Stimulated activated CD4-positive, alpha-beta T cell treated with anti-CD3 and anti-CD28 coated beads, Interleukin-4, amount 100 ng/mL, for 24 hours (primary cell): Measurements from ENCODE around the gene VEZF1.

Source experiments
- DNase-seq: peaks from one replicate; pipeline ENCODE4 v3.0.0-alpha.2; 2020

Gene VEZF1

DNA sequence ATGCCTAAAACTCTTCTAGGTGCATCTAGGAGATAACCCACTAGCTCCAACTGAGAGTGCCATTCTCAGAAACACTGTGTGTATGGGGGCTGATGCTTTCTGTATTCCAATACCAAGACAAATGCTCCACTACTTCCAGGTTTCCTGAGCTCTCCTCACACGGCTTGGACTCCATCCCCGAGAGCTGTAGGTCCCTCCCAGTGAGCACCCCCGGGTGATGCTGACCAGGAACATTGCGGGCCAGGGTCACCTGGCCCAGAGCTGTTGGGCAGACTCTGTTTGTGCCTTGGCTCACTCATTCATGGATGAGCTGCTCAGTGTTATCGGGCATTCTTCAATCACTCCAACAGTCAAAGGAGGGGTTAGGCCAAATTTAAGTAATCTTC, 39.9 kb downstream of the VEZF1 start:
- DNase-seq: no peak

DNA sequence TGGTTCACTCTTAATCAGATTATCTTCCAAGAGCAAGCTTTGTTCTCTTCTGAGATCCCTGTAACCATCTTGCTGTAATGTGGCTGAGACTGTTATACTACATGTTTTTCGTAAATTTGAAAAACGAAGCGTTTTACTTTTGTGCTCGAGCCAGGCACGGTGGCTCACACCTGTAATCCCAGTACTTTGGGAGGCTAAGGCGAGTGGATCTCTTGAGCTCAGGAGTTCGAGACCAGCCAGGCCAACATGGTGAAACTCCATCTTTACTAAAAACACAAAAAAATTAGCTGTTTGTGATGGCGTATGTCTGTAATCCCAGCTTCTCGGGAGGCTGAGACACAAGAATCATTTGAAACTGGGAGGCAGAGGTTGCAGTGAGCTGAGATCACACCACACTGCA, 40.7 kb downstream of the VEZF1 start:
- DNase-seq: no peak

DNA sequence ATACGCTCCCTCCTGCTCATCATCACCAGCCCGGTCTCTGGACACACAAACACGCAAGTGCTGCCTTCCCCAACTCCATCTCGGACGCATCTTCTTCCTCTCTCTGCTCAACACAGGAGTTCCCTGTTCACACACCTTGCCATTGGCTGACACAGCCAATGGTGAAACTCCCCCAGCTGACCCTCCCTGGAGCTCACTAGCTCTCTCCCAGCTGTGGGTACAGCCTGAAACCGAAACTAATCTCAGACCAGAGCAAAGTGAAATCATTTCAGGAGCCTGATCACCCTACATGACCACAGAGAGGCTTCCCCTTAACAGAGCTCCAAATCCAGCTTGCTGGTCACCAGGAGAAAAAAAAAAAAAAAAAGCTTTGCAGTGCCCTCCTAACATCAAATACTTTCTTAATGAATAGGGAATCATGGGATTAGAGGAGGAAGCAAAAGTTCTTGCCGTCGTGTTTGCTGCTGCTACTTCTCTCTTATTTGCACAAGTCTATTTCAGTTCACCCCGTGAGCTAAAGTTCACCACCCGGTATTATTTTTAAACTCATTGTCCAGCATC, 41.2 kb downstream of the VEZF1 start:
- no peak for DNase-seq

DNA sequence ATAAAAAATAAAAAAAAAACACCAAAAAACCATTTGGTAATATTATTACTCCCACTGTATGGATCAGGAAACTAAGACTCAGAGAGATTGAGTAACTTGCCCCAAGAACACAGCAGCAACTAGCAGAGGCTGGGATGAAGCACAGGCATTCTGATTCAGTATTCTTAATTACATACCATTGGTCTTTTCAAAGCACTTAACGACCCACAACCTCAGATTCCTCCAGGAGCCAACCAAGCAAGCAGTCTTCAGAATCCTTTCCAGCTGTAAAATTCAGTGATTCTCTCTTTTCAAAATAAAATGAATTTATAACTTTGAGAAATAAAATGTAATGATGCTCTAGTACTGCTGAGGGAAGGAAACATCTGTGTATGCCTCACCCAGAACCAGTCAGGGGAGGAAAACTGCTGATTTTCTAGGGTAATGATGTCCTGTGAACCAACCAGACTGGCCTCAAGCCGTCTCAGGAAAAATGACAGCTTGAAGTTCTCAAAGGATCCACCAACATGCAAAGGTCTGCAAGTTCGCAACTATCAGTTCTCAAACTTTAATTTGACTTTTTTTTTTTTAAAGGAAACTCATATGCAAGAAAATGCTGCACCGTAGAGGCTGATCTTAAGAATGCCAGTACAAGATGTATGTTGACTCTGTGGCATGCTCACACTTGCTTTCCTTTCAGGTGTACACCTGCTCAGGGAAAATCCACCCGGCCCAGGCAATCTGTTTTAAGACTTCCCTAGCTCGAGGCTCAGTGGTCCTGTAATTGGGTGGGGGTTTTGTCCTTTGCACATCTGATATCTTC, 41.9 kb downstream of the VEZF1 start:
- no peak for DNase-seq

DNA sequence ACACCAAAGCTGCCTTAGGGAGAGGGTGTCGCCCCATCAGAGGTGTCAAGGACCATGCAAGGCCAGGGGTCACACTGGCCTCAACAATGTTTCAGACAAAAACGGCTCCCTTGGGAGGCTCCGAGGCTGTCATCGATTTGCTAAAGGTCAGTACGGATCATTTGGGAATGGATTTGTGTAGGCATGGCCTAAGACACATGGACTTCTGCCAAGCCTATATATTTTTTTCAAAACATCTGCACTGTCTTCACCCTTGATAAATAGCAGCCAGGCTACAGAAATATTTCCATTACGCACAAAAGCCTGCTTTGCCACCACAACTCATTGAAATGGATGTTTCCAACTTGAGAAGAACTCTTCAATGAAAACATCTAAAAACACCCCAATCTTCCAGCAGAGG, 43.1 kb downstream of the VEZF1 start:
- DNase-seq: no peak

DNA sequence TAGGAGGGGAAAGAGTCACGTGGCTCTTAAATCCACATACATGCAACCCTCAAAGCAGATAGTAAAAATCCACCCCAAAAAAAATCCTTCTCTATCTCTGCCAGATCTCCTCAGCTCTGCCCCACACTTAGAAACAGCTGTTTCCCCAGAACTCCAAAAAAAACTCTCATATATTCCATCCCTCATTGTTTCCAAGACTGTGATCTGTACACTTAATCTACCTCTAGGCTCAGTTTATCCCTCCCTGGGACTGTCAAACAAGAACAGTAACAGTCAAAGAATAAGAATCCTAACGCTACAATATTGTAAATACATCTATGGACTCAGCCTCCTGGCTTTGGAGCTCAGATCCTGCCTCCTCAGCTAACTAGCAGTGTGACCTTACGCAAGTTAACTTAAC, 44.4 kb downstream of the VEZF1 start:
- DNase-seq: no peak

DNA sequence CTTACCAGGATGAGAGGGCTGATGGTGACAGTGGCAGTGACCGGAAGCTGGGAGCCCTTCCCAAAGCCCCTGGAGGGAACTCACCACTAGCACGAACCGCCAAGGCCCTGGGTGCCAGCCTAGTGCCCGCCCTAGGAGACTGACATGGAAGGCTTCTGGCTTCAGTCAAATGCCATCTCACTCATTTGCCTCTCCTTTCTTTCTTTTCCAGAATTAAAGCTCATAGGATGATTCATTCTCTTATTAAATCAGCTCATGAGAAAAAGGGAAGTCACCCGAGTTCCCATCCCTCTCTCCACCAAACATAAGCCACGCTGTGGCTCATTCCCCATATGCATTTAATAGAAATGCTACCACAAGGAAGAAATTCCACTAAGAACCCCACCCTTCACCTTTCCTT, 44.9 kb downstream of the VEZF1 start:
- DNase-seq: no peak

DNA sequence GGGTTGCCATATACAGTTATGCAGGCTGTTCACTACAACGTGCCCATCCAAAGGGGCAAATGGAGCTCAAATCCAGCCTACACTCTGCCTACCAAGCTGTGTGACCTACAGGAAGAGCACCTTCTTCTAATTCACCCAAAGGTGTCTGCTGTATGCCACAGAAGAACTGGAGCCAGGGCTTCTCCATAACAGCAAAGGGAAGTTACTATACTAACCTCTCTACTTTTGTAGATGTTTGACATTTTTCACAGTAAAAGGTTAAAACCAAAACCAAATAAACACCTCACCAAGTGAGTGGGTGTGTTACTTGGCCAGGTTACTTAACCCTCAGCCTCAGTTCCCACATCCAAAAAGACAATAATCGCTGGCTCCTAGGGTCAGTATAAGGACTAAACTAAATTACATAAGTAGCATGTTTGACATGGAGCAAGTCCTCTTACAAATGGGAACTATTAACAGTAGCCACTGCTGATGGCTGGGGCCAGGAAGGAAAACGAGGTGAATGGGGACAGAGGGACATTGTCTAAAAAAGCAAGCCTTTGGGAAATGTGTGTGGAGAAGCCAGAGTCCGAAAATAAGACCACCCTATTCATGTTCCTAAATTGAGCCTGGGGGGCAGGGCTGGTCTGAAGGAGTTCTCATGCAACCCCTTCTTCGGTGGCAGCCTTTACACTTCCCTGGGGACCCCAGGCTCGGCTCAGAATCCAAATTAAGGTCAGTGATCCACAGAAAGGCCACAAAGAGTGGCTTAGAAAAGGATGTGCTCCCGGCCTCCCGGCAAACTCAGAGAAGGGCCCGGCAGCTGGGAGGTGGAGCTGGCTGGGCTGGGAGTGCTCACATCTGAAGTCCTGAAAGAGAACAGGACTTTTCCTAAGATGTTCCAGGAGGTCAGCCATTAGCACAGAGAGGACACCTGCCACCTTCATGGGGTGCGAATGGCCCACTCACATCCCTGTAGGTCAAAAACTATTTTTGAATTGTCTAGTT, 46.4 kb downstream of the VEZF1 start:
- no peak for DNase-seq

DNA sequence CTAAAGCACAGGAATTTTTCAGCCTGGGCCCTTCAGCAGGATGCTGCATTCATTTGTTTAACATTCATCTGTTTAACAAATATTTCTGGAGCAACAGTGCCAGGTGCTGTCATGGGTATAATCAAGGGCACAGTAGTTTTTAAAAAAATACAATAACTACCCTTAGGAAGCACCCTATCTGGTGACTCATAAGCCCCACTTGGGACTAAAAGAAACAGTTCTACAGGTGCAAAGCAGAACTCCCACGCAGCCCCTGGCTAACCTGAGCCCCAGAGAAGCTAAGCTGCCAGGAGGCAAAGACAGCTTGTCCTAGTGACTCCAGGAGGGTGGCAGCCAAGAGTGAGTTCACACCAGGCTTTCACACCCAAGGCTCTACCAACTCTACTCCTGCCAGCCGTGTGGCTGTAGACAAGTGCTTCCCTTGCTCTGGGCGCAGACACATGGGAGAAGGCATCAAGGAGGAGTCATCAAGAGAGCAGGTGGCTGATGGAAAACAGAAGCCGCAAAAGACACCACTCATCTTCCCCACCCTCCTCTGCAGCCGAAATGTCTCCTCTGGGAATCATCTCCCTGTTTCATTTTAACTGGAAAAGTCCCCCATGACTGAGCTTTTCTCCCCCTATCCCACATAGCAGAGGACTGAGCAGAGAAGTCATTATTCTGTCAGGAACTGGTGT, 47.3 kb downstream of the VEZF1 start:
- DNase-seq: peak; percentile 28

DNA sequence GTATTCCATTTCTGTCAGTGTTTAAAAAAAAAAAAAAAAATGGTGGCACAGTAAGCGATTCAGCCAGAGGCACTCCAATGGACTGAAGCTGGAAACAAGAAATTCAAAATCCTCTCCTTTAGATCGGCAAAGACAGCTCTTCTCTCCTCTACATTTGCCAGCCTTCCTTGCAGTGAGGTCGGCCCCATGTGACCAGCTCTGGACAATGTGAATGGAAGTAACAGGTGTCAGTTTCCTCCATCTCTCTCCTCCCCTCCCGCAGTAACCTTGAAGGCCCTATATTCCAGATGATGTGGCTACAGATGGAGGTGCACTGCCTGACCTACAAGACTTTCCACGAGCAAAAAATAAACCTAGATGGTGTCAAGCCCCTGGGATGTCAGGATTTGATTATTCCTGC, 47.8 kb downstream of the VEZF1 start:
- DNase-seq: no peak

DNA sequence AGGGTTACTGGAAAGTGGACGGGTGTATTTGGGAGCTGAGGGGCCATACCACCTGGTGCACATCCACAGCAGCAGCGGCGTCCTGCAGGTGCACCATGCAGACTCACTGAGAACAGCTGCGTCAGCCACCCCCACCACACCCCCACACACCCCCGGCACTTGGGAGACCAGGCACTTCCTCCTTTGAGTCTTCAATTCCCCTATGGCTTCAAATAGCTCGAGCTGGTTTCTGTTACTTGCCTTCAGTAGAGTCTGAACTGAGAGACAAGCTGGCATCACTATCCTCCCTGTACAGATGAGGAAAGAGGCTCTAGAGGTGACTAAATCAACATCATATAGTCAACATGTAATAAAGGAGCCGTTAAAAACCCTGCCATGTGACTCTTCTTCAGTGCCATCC, 48.3 kb downstream of the VEZF1 start:
- no peak for DNase-seq

DNA sequence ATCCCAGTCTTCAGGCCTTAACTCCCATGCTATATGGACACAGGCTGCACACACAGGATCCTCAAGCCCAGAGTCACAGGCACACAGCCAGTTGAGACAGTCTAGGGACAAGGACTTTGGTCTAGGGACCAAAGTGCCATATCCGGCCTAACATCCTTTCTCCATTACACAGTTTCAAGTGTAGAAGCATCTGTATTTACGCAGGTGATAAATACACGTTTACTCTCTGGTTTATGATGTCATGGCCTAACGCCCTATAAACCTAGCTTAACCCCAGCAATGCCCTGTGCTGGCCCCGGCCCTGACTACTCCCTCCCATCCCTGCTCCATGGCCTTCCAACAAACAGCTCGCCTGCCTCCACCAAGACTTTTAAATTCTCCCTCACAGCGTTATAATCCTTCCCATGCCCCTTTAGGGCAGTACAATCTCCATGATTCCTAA, 50.0 kb downstream of the VEZF1 start:
- no peak for DNase-seq

DNA sequence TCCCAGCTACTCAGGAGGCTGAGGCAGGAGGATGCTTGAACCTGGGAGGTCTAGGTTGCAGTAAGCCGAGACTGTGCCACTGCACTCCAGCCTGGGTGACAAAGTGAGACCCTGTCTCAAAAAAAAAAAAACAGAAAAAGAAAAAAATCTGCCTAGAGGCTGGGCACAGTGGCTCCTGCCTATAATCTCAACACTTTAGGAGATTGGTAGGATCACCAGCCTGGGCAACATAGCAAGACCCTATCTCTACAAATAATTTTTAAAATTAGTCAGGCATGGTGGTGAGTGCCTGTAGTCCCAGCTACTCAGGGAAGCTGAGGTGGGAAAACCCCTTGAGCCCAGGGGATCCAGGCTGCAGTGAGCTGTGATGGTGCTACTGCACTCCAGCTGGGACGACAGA, 50.6 kb downstream of the VEZF1 start:
- no peak for DNase-seq

DNA sequence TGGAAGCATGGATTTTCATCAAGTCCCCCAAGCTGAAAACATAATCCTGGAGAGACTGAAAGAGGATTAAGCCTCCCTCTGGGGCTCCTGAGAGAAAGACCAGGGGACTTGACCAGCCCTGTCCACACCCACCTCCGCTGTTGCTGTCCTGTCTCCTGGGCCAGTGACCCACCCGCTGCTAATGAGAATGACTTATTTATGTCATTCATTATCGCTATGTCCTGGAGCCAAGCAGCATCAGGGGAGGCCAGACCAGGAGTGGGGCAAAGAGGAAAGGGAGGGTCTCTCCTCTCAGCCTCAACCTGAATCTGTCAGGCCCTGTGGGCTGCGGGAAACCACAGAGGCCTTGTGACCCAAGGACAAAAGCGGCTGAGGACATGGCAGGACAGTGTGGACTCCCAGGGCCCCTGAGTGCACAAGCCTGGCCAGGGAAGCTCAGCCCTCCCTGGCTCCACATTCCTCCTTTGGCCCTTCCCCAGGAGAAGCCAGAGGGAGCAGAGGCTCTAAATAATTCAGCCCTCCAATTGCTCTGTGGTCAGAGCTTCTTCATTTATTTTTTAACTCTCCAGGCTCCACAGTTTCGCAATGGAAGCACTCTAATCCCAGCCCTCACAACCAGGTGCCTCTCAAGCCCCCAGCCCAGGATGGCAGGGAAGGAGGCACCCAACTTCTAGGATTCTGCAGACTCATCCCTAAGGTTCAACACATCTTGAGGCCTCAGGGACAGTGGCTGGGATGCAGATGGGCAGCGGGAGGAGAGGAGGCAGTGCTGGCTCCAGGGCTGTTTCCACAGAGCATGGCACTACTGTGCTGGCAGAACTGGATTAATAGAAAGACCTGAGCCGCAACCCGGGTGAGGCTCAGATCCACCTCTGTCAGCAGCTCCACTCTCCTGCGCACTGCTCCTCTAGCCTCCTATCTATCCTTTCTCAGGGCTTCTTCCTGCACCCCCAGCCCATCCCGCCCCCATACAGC, 51.9 kb downstream of the VEZF1 start:
- DNase-seq: no peak

DNA sequence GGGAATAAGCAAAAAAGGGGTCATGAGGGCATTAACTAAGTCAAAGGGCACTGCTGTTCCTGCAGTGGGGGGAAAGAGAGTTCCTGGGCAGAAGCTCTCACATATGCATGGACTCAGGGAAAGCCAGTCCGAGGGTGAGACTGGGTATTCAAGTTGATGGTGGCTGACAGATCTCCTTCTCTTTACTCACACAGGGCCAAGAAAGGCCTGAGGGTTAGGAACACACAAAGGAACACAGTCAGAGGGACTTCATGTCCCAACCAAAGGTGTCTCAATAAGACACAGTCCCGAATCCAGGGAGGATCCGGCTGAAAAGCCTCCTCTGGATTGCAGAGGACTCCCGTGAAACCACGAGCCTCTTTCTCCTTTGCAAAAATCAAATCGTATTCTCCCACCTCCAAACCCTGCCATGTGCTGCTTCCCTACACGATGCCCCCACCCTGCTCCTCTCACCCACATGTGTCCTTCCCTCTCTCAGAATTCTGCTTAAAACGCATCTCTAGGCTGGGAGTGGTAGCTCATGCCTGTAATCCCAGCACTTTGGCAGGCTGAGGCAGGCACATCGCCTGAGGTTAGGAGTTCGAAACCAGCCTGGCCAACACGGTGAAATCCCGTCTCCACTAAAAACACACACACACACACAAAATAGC, 56.4 kb downstream of the VEZF1 start:
- DNase-seq: no peak

DNA sequence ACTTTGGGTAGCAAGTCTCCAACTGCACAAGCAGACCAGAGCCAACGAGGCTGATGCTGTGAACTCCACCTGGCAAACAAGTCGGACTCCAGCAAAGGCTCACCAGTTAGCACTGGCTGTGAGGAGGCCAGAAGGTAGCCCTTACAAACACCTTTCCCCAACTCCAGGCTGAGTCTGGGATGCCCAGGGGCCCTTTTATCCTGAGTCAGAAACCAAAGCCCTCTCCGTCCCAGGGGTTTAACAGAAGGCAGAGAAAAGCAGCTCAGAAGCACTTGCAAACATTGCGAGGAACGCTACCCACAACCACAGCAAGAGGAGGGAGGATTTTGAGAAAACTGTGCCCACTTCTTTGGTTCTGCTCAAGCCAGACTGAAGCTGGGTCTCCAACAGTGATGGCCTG, 57.8 kb downstream of the VEZF1 start:
- no peak for DNase-seq

DNA sequence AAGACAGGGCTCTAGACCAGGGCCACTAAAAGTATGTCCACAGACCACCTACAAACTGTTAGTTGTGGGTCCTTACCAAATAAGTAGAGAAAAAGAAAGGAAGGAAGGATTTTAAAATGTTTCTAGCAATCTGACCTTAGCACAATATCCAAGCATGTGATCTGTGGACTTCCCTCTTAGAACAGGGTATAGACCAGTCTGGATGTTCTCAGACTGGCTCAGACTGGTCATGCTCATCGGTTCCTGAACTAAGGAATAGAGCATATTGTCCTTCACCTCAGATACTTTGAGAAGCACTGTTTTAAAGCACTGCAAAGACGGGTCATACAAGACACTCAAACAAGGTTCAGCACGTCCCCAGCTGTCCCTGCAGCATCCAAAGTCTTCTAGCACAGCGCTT, 58.7 kb downstream of the VEZF1 start:
- no peak for DNase-seq

DNA sequence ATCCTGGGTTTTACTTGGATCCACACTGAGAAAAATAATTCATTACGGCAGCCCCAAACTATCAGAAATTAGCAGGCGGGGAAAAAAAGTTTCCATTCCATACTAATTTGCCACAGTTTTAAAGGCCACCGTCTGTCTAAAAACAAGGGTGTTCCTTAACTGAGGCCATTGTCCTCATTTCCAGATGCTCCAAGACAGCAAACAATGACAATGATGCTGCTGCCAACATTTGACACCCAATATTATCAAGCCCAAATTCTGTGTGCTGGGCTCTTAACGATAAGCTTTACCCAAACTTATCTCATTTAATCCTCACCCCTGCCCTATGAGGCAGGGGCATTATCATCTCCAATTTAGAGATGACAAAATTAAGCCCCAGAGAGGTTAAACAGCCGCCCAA, 59.1 kb downstream of the VEZF1 start:
- DNase-seq: no peak

DNA sequence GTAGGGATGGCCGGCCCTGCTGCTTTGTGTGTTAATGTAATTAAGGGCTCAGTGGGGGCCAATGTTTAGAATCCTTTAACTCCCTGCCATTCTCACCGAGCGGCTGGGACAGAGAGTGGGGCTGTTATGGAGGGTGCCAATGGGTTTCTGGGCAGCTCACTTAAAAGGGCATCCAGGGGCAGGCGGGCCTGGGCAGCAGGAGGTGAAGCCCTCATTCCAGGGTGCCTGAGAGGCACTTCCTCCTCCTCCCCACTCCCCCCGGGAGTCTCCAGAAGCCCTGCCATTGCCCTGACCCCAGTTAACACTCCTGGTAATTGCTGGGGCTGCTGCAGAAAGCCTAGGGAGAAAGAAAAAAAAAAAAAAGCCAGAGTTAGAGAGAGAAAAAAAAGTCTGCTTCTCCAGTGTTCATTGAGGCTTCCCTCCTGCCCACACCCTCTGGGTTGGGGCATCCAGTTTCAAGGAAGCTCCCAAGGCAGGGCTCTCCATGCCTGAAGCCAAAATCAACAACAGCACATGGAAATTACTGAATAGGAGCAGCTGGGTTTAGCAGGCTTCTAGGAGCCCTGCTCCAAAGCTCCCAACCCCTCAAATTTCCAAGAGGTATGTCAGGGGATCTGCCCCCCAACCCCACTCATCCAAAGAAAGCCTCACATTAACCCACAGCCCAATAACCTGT, 60.9 kb downstream of the VEZF1 start:
- DNase-seq: no peak

DNA sequence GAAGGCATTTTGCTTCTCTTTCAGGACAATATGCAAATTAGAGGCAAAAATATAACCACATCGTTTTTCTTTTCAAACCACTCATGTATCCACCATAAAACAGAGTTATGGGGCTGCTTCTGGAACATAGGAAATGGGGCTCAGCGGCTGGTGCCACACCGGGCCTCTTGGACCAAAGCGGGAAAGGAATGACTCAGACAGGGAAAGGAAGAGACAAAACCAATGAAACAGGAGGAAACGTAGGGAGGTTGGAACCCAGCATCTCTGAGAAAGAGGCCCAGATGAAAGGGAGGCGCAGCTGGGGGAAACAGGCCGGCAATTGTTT, 61.4 kb downstream of the VEZF1 start:
- no peak for DNase-seq
